HG02571 (cell line): ENCODE results near the gene SMARCD3.

Source experiments
- ATAC-seq: cut with Tn5 transposase; IDR thresholded peaks from one replicate; pipeline ENCODE4 v1.9.1; 2021; ENCODE audit warnings: mild to moderate bottlenecking, moderate library complexity; ENCODE audit not compliant: unreplicated experiment

Gene SMARCD3

DNA sequence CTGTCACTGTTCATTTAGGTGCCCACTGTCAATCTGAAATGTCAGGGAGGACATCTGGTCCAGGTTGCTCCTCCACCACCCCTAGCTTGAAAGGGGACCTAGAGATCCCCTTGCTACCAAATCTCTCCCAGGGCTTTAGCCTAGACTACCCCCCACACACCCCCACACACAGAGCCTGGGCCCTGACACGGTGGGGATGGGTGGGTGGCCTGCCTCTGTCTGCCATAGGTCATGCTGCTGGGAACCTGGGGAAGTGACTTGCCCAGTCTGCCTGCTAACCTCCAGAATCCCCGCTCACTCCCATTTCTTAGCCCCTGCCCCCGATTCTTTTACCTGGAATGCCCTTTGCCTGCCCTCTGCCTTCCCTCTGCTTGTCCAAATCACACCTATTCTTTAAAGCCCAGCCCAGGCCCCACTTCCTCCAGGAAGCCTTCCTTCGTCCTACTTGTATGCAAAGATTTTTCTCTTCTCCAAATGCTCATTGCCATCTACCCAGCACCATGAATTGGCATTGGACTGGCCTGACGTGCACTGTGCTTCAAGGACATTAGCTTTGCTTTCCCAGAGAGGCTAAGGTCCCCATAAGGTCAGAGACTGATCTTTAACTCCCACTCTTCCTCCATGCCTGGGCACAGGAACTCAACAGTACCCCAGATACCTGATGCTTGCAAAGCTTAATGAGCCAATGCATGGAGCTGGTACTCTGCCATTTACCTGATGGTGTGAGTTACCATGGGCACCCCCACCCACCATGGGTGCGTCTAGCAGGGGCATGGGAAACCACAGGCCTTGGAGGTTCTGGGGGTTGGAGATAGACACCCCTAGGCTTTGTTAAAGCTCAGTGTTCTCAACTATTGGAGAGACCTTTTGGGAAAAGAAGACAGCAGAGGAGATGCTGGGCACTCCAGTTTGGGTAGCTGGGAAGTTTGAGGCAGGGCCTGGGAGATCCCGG, 2.0 kb upstream of the SMARCD3 start:
- ATAC-seq = no peak

DNA sequence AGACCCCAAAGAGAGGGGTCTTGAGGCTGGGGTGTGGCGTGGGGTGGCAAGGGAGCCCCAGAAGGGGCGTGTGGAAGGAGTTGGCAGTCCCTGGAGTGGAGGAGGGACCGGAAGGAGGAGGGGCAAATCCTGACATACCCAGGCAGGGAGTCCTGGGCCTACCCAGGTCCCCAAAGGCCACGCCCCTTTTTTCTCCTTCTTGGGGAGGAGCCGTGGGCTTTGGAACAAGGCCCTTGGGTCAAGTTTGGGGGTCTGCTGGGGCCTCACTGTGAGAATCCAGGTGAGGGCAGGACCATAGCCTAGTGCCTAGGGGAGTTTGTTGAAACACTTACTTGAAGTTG, 1.2 kb upstream of the SMARCD3 start:
- no peak for ATAC-seq

DNA sequence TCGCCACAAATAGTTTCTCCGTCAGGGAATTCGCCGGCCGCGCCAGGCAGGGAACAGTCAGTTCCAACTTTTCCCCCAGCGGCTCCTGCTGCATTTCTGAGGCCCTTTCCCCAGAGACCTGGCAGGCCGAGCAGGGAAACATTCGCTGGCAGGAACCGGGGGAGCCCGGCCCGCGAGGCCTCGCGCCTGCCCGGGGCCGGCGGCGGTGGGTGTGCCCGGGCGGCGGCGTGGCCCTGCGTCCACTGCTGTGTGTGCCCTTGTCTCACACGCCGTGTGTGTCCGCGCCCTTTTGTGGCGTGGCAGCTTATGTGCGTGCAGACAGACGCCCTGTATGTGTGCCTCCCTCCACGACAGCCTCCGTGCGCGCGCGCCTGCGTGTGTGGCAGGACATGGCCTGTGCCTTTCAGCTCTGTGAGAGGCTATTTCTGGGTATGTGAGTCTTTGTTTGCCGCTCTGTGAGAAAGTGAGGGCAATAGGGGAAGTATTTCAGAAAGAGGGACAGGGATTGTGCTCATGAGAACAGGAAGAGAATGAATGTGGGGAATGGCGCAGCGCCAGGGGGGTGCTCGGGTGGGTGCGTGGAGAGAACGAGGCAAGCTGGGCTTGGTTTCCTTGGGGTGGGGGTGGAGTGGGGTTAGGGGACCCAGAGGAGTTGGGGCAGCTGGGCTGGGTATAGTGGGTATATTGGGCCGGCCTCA, 689 bp upstream of the SMARCD3 start:
- no peak for ATAC-seq

DNA sequence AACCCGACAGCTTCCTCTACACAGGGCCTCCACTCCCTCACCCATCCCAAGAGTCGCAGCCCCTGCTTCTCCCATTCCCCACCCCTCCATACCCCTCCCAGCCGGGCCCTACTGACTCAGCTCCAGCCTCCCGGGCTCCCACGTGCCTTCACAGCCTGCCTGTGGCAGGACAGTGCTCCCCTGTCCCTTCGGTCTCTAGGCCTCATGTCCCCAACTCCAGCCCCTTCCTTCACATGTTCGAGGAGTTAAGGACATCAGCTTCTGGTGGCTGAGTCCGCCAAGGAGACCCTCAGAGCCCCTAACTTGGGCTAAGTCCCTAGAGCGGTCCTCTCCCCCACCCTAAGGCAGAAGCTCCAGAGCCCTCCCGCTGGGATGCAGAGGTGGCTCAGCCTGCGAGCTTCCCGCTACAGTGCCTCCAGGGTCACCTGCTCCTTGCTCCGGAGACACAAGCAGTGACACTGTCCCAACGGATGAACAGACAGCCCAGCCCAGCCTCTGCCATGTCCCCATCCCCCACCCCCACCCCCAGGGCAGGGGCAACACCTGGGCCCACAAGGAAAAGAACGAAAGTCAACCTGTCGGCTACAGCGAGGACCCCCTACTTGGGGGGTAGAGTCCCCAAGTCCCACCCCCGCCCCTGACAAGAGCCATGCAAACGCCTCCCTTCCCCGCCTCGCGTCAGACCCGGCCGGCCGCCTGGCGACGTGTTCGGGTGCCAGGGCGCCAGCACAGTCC, 716 bp downstream of the SMARCD3 start:
- ATAC-seq = no peak

DNA sequence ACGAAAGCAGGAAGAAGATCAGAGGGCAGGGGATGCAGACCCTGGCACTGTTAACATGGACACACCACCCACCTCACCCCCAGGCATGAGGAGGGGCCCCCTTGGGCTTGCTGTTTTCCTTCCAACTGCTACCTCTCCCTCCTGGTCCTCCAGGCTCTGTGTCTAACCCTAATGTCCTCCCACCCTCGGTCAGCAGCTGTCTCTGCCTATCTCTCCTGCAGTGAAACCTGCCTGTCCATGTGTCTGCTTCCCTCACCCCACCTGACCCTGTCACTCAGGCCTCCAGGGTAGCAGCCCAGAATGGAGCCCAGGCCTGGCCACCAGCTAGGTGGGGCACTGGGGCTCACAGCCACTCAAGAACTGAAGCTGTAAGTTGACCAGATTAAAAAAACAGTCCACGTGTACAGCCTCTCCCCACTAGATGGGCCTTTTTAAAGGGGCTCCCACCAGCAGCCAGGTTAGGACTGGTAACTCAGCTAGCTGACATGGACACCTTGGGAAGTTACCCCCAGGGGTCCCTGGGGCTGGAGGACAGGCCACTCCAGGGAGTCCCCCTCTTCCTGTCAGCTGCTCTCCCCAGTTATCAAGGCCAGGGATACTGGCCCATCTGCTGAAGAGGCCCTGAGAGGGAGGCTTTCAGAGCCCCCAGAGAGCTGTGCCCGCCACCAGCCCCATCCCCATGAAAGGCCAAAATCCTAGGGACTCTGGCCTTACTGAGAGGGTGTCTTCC, 1.5 kb downstream of the SMARCD3 start:
- ATAC-seq = no peak

DNA sequence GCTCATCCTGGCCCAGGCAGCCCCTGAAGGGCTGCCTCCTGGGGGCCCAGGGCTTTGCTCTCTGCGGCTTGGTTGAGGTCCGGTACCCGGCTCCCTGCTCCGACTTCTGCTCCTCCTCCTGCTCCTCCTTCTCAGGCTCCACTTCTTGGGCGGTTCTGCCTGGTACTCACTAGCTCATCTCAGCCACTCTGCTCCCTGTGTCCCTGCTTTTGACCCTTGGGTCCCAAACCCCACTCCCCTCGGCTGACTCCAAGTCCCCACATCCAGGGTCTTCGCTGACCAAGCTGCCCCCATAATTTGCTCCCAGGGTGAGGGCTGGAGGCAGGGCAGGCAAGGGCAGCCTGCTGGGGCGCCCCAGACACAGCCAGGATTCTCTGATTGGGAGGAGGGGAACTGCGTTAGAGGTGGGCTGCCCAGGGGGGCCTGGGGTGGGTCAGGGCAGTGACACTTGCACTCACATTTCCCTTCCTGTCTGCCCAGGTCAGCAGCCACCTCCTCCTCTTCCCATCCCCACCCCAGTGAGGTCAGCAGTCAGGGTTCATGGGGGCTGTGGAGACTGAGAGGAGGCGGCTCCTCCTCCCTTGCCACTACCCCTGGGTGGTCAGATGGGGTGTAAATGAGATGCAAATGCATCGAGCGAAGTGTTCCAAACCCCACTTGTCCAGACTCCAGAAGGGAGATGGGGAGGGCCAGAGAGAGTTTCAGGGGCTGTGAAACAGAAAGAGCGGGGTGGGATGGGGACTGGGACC, 2.2 kb downstream of the SMARCD3 start:
- ATAC-seq = no peak

DNA sequence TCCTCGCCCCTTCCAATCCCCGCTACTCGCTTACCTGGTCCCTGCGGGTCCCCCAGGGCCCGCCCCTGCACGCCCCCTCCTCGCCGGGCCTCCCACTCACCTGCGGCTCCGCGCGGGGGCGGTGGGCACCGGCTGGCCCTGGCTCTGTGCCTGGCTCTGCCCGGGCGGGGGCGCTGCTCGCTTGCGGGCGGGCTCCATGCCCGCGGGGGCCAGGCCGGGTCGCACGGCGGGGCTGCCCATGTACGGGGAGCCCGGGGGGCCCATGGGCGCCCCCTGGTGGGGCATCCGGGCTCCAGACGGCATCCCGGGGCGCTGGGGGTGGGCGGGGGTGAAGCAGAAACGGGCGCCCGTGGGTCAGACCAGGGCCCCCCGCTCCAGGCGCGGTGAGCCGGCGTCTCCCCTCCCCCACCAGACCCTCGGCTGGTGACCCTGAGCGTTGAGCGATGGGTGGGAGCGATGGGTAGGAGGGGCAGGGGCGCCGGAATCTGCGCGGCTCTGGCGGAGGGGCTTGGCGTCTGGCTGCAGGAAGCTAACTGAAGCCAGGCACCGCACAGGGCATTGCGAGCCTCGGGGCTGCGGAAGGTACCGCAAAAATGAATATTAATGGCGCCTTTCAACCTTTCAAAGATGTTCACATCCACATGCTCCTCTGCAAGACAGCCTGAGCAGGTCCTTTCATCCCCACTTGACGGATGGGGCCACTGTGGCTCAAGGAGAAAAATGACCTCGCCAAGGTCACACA, 3.0 kb downstream of the SMARCD3 start:
- ATAC-seq = no peak

DNA sequence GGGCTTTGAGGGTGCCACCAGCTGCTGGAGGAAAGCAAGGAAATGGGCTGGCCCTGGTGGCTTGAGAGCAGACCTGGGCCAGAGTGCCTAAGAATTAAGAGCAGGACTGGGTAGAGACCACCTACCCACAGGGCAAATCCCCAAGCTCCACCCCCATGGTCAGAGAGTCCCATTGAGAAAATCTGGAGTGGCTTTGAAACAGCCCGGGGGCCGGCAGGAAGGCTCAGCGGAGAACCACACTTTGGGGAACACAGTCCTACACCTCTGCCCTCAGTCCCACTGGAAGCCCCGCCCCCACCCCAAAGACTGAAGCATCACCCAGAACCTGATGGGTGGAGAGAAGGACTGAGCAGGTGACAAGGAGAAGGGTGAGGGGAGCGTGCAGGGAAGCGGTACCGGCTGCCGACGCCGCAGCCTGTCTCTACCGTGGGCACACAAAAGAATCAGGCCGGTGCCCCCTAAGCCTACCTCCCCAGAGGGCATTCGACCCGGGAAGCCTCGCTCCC, 3.6 kb downstream of the SMARCD3 start:
- ATAC-seq = no peak

DNA sequence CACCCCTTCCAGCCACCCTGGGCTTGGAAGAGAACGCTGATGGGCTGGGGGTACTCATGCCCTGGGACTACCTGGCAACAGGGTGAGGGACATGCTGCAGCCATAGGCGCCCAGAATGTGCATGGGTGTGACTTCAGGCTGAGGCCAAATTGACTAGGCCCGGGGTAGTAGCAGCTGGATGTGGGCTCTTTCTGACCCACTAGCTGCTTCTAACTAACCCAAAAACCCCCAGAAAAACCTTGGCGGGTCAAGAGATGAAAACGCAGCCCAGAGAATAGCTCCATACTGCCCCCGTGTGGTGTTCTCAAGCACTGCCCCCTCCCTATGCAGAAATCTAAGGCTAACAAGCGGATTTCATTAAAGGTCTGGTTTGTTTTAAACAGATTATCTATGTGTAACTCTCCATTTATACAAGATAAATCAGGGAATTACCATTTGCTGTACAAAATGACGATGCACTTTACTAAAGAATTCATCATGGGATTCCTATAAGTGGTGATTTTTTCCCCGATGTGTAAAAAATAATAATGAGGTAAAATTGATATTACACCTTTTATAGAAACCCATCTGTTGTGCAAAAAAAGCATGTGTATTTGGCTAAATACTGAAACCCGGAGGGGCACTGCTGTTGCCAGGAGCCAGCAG, 4.2 kb downstream of the SMARCD3 start:
- no peak for ATAC-seq

DNA sequence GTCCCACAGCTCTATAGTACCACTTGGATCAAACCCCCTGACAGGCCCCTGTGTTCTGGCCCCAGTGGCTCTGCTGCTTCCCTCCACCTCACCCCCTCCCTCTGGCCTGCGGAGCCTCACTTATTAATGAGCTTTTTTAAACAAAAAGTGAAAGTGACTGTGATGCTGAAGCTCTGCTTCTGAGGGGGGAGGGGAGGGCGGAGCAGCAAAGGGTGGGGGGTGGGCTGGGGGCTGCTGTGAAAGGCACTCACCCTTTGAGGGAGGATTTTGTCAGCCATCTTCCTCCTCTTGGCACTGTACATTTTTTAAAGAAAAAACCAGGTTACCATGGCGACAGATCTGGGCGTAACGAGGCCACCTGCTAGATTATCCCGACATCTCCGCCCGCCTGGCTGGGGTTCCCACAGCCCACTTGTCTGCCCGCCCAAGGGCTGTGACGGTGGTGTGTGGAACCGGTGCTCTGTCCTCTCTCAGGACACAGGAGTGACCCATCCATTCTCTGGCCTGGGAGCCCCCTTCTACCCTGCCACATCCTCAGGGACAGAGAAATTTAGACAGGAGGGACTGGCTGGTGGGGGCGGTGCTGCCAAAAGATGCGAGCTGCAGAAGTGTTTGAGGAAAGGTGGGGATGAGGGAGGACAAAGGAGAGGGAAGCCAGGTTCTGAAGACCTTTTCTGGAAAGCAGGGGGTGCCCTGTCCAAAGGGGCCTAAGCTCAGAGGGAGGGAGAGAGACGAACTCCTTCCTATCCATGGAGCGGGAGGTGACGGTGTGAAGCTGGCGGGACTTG, 4.9 kb downstream of the SMARCD3 start:
- no peak for ATAC-seq

DNA sequence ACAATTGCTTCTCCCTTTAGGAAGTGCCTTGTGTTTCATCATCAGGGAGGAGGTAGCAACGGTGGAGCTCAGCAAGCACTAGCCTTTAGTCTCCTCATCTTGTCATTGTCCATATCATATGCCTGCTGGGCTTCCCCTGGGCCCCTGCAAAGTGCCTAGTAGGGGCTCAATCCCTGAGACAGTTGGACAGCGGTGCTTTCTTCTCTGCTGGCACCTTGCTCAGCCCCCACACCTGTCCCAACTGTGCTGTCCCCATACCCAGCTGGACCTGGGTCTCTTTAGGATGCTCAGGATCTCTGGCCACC, 5.5 kb downstream of the SMARCD3 start:
- ATAC-seq = no peak

DNA sequence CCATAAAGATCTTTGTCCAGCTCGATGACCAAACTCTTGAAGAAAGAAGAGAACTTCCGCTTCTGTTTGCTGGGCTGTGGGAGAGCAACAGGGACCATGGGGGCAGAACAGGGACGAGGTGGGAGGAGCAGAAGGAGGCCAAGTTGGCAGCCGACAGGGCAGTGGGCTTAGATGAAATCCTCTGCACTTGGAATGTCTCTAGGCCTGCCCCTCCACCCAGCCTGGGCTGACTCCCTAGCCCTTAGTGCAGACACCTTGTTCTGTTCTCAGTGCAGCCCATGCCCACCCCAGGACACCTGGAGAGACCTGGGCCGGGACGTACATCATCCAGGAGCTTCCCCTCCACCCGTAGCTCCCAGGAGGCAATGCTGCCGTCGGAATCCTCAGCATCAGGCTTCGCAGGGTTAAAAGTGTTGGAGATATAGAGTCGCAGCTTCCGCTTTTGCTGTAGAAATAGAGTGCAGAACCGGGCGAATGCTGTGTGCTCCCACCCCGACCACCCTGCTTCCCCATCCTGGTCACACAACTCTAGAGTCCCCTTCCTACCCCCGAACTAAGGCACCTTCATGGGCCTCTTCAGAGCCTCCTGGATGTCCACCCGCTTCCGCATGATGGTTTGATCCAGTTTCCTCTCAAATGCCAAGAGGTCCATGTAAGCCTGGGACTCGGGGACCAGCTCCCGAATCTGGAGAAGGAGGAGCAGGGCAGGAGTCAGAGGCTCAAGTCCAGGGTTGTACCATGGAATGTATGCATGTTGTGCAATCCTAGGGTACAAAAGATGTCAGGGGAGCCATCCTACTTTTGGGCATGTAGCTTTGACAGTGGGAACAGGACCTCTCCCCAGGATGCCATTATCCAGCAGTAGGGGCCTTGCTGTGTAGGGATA, 6.1 kb downstream of the SMARCD3 start:
- no peak for ATAC-seq

DNA sequence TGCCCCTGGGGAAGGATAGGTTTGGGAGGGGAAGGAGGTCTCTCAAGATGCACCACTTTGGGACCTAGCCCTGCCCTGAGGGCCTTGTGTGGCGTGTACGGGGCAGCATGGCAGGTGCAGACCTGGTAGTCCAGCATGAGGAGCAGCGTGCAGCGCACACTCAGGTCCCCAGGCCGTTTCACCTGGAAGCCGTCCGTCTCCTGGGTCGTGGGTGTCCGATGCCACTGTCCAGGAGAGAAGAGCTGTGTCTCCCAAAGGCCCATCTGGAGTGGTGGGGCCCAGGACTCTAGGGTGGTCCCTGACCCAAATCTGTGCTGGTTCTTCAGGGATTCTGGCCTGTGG, 6.8 kb downstream of the SMARCD3 start:
- no peak for ATAC-seq

DNA sequence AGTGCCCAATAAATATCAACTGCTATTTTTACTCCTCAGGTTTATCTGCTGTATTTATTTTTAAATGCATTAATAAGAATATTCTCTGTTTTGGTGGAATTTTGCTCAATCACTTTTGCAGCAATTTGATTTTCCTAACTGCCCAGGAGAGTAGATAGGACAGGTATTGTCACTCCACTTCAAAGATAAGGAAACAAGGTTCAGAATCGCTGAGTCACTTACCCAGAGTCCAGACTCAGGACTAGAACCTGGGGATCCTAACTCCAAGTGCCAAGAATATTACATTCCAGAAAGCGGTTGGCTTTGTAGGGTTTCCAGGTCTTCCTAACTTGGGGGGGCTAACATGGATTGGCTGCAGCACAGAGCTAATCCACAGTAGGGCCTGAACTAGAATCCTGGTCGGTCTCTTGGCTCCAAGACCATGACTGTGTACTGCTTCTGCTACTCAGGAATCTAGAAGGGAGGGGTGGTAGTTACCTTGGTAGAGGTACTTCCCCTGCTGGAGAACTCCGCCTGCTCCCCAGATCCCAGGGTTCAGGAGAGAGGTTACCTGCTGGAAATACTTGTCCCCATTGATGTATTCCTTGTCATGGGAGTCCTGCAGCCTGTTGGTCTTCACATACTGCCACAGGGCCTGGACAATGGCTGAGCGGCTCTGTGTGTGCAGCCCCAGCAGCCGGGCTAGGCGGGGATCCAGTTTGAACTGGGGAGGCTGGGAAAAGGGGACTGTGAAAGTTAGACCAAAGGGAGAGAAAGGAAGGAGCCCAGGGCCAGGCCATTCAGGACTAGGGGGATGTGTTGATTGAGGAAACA, 7.3 kb downstream of the SMARCD3 start:
- ATAC-seq = no peak

DNA sequence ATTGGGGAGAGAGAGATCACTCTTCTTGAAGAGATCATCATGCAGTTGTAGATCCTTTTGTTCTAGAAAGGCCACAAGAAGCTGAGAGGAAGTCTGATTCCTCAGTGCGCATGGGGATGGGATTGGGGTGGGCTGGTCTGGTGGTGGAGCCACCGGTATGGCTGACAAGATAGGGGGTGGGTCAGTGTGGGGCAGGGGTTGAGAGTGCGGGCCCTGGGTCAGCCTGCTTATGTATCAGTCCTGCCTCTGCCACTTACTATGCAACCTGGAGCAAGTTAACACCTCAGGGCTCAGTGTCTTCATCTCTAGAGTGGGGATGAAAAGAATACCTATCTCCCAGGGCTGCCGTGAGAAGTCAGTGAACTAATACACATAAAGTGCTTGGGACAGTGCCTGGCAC, 8.0 kb downstream of the SMARCD3 start:
- ATAC-seq = no peak

DNA sequence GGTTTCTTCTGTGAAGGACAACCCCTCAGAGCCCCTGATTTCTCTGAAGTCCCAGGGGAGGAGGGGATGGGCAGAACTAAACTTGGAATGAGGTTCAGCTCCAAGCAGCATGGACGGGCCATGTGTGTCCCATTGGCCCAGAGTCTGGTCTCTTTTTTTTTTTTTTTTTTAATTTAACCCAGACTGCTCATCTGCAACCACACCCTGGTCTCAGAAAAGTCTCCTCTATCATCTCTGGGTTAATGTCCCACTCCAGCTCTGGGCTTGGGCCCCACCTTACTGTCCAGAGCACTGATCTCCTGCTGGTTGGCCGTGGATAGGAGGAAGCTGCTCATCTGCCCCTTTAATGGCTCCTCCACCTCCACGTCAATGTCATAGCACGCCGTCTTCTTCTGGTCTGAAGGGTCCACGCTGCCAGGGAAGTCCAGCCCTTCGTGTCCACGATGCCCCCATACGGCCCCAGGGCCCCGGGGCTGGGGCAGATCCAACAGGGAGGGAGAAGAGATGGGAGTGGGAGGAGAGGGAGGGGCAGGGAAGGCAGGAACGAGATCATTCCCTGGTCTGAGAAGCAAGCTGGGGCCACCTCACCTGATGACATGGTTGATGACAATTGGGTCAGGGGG, 8.5 kb downstream of the SMARCD3 start:
- ATAC-seq = no peak
